ENCODE results near the gene LRP3. TPM values are rescaled to one million over a fixed set of nuclear protein-coding genes. Genes with fewer than 3 reads are reported as not detected.
"Not testable (repeated sequence)": the region's sequence is repeated elsewhere in the genome, so short reads cannot be mapped to it uniquely, and the experiment has no call there.

The LRP3 gene
- total RNA-seq, result 10 to 100 TPM in 2 of 4 donors, 1 to 10 TPM in 2; 5.5 to 17.2 (median 8.9) TPM

GRCh38 chr19:33193865-33194362 is at the start of gene LRP3:
LRP3 (plus strand) TSS chr19:33194330; CDS start chr19:33194786, 456 bp downstream.
- Histone ChIP-seq H3K4me1 (peaks cover 5 to 23% (median 9%) of the 10 kb centered on the region in 3 donors), H3K9me3 (no peaks in the 10 kb centered on the region), H3K27ac (peak within 1 kb of the TSS; percentile 40 to 75 (median 62)), H3K27me3 (peaks cover 0 to 47% (median 0%) of the 10 kb centered on the region in 4 donors), H3K36me3 (peaks cover 0 to 5% (median 0%) of the 10 kb centered on the region in 3 donors), H3K4me3 (peak within 1 kb of the TSS; percentile 47 to 81 (median 58))
- no peak for DNase-seq
- WGBS, 2 donors, result 21% methylated on average over 8 of the region's 50 CpGs; no CpG with 5 or more reads in 1 of the 2 donors
- TF ChIP-seq POLR2A (IDR thresholded peaks at IDR 0.05) (no peak), CTCF (IDR thresholded peaks at IDR 0.05) (no peak)
- intact Hi-C loops (cut with DNase I), result no loop called here

GRCh38 chr19:33146209-33146608 is 47.9 kb upstream of the LRP3 start:
- no peak for DNase-seq
- Histone ChIP-seq H3K36me3 (no peaks in the 10 kb centered on the region), H3K27me3 (peaks cover 0 to 8% (median 0%) of the 10 kb centered on the region in 4 donors), H3K27ac (no peak overlapping the region), H3K4me1 (peaks cover 0 to 7% (median 0%) of the 10 kb centered on the region in 3 donors), H3K9me3 (no peaks in the 10 kb centered on the region), H3K4me3 (no peak overlapping the region)
- WGBS, 2 donors, result 82 to 85% methylated on average over 9 of the region's 9 CpGs
- TF ChIP-seq CTCF (IDR thresholded peaks at IDR 0.05) (no peak), POLR2A (IDR thresholded peaks at IDR 0.05) (no peak)
- intact Hi-C loops (cut with DNase I), result no loop called here

GRCh38 chr19:33147538-33147937 is 46.6 kb upstream of the LRP3 start:
- DNase-seq, result no peak
- Histone ChIP-seq H3K36me3 (no peaks in the 10 kb centered on the region), H3K27ac (no peak overlapping the region), H3K4me3 (no peak overlapping the region), H3K27me3 (no peaks in the 10 kb centered on the region), H3K9me3 (no peaks in the 10 kb centered on the region), H3K4me1 (peaks cover 0 to 7% (median 0%) of the 10 kb centered on the region in 3 donors)
- 89 to 100% methylated on average over 1 to 4 of the region's 6 CpGs for WGBS, 2 donors
- TF ChIP-seq POLR2A (IDR thresholded peaks at IDR 0.05), result no peak
- TF ChIP-seq CTCF (IDR thresholded peaks at IDR 0.05), result no peak
- intact Hi-C loops (cut with DNase I), result no loop called here

- intact Hi-C loops (cut with DNase I), result no loop called here
- no peaks in the 10 kb centered on the region for H3K27me3 ChIP-seq
- H3K36me3 ChIP-seq, result no peaks in the 10 kb centered on the region
- TF ChIP-seq POLR2A (IDR thresholded peaks at IDR 0.05), result no peak
- no peak for TF ChIP-seq CTCF (IDR thresholded peaks at IDR 0.05)
- H3K4me3 ChIP-seq, result no peak overlapping the region
- H3K9me3 ChIP-seq, result no peaks in the 10 kb centered on the region
- WGBS, 2 donors, result 53 to 60% methylated on average over 6 to 13 of the region's 14 CpGs
- no peaks in the 10 kb centered on the region for H3K4me1 ChIP-seq
- H3K27ac ChIP-seq, result no peak overlapping the region
- no peak for DNase-seq
These were observed 43.1 kb upstream of the LRP3 start for GRCh38 chr19:33150852-33151518.

- intact Hi-C loops (cut with DNase I), result no loop called here
- no peak for TF ChIP-seq POLR2A (IDR thresholded peaks at IDR 0.05)
- TF ChIP-seq CTCF (IDR thresholded peaks at IDR 0.05), result no peak
- Histone ChIP-seq H3K9me3 (no peaks in the 10 kb centered on the region), H3K4me1 (no peaks in the 10 kb centered on the region), H3K27ac (no peak overlapping the region), H3K27me3 (no peaks in the 10 kb centered on the region), H3K4me3 (no peak overlapping the region), H3K36me3 (no peaks in the 10 kb centered on the region)
- no peak for DNase-seq
- 49 to 71% methylated on average over 2 of the region's 2 CpGs for WGBS, 2 donors
These were observed 42.0 kb upstream of the LRP3 start for GRCh38 chr19:33152176-33152575.

GRCh38 chr19:33152625-33153024 is 41.5 kb upstream of the LRP3 start:
- WGBS, 2 donors, result 73 to 74% methylated on average over 4 of the region's 4 CpGs
- H3K27me3 ChIP-seq; intact Hi-C loops (cut with DNase I); H3K4me1 ChIP-seq; H3K36me3 ChIP-seq; DNase-seq; H3K4me3 ChIP-seq; H3K27ac ChIP-seq; H3K9me3 ChIP-seq: not testable (repeated sequence)

GRCh38 chr19:33154313-33154712 is 39.8 kb upstream of the LRP3 start:
- H3K27me3 ChIP-seq; DNase-seq; H3K27ac ChIP-seq; H3K9me3 ChIP-seq; H3K4me3 ChIP-seq; H3K4me1 ChIP-seq; intact Hi-C loops (cut with DNase I); H3K36me3 ChIP-seq: not testable (repeated sequence)
- WGBS, 2 donors, result 77 to 89% methylated on average over 6 of the region's 6 CpGs
